Hematopoietic multipotent progenitor cell treated with erythropoietin and hydrocortisone succinate and interleukin-3 and kit ligand, for 17 days (in vitro differentiated cells): ENCODE results near the gene NUDT8.
"Not testable (repeated sequence)": the region's sequence is repeated elsewhere in the genome, so short reads cannot be mapped to it uniquely, and the experiment has no call there.

Experiments used
- DNase-seq: peaks from one replicate; pipeline ENCODE4 v3.0.0-alpha.2; 2015; ENCODE audit warnings: low spot score

Gene NUDT8

GRCh38 chr11:67588899-67589415 is 40.8 kb downstream of the NUDT8 start:
- not testable (repeated sequence) for DNase-seq

GRCh38 chr11:67588136-67588503 is 41.6 kb downstream of the NUDT8 start:
- DNase-seq, result no peak

GRCh38 chr11:67586568-67587250 is 43.0 kb downstream of the NUDT8 start:
- DNase-seq, result no peak

- DNase-seq, result no peak
Observed at GRCh38 chr11:67585911-67586310, 43.8 kb downstream of the NUDT8 start.

GRCh38 chr11:67584881-67585873 is 44.6 kb downstream of the NUDT8 start:
- DNase-seq, result no peak

- no peak for DNase-seq
Observed at GRCh38 chr11:67584205-67584880, 45.4 kb downstream of the NUDT8 start.

- DNase-seq, result peak; percentile 36
Observed at GRCh38 chr11:67583247-67584204, 46.2 kb downstream of the NUDT8 start, which contains the start of gene GSTP1. Gene GSTP1 (plus strand): TSS chr11:67583812. CDS start chr11:67583844, 32 bp downstream.

- no peak for DNase-seq
Observed at GRCh38 chr11:67582011-67582410, 47.7 kb downstream of the NUDT8 start.

GRCh38 chr11:67581469-67581868 is 48.3 kb downstream of the NUDT8 start:
- no peak for DNase-seq

- no peak for DNase-seq
Observed at GRCh38 chr11:67577951-67578350, 51.8 kb downstream of the NUDT8 start.
